ENCODE data around the gene SOX6.
A peak's percentile ranks its signal among the peaks of the same experiment; 100 is the strongest.

The SOX6 gene

GRCh38 chr11:16088774-16089173 is 267.6 kb downstream of the SOX6 start:
- Histone ChIP-seq H3K9me3 (replicated peaks in 1 of 2; ENCODE audit: control insufficient read depth in 2 of 2, insufficient read depth in 1 of 2, low read depth in 1 of 2, low read length in 2 of 2) (no peaks in the 10 kb centered on the region), H3K4ac (ENCODE audit: low read length) (no peak overlapping the region), H3K79me1 (ENCODE audit: low read depth, low read length) (no peaks in the 10 kb centered on the region), H2AK5ac (ENCODE audit: low read depth, low read length) (no peak overlapping the region), H3K4me2 (ENCODE audit: insufficient read depth, low read length, poor library complexity, severe bottlenecking) (no peak overlapping the region), H3K4me3 (ENCODE audit: low read length in 2 of 2) (no peak overlapping the region), H3K36me3 (replicated peaks in 1 of 2; ENCODE audit: control insufficient read depth in 2 of 2, insufficient read depth in 2 of 2, low read length in 2 of 2) (no peaks in the 10 kb centered on the region), H2BK120ac (ENCODE audit: low read depth, low read length) (no peak overlapping the region), H4K8ac (ENCODE audit: low read depth, low read length) (no peak overlapping the region), H3K27me3 (ENCODE audit: control insufficient read depth in 3 of 3, insufficient read depth in 3 of 3, low read depth in 1 of 3, low read length in 3 of 3) (no peaks in the 10 kb centered on the region), H3K9ac (ENCODE audit: low read depth, low read length, poor library complexity) (no peak overlapping the region), H3K14ac (ENCODE audit: low read length) (no peak overlapping the region), H4K91ac (ENCODE audit: low read depth, low read length, poor library complexity) (no peak overlapping the region), H2AFZ (ENCODE audit: low read length) (no peak overlapping the region), H2BK5ac (ENCODE audit: low read length) (no peak overlapping the region), H2BK12ac (ENCODE audit: low read length) (no peak overlapping the region), H3K4me1 (ENCODE audit: control insufficient read depth in 2 of 2, insufficient read depth in 1 of 2, low read depth in 1 of 2, low read length in 2 of 2) (peaks cover 11 to 13% of the 10 kb centered on the region in 2 donors), H3K18ac (ENCODE audit: low read length) (no peak overlapping the region), H2BK15ac (ENCODE audit: low read length) (no peak overlapping the region), H3K27ac (replicated peaks; ENCODE audit: low read length) (no peak overlapping the region), H3K23ac (ENCODE audit: low read depth, low read length, poor library complexity) (no peak overlapping the region)
- WGBS, 2 donors (ENCODE audit: extremely low coverage in 2 of 2, insufficient read length in 2 of 2, insufficient replicate concordance in 1 of 2): no CpG with 5 or more reads among the region's 1 CpG
- no peak for DNase-seq (ENCODE audit: low spot score)

GRCh38 chr11:16087886-16088285 is 268.5 kb downstream of the SOX6 start:
- Histone ChIP-seq H2BK120ac (ENCODE audit: low read depth, low read length) (no peak overlapping the region), H2AFZ (ENCODE audit: low read length) (no peak overlapping the region), H3K27me3 (ENCODE audit: control insufficient read depth in 3 of 3, insufficient read depth in 3 of 3, low read depth in 1 of 3, low read length in 3 of 3) (no peaks in the 10 kb centered on the region), H3K27ac (replicated peaks; ENCODE audit: low read length) (no peak overlapping the region), H4K8ac (ENCODE audit: low read depth, low read length) (no peak overlapping the region), H3K9ac (ENCODE audit: low read depth, low read length, poor library complexity) (no peak overlapping the region), H3K79me1 (ENCODE audit: low read depth, low read length) (no peaks in the 10 kb centered on the region), H3K14ac (ENCODE audit: low read length) (no peak overlapping the region), H4K91ac (ENCODE audit: low read depth, low read length, poor library complexity) (no peak overlapping the region), H3K4me1 (ENCODE audit: control insufficient read depth in 2 of 2, insufficient read depth in 1 of 2, low read depth in 1 of 2, low read length in 2 of 2) (peaks cover 11 to 13% of the 10 kb centered on the region in 2 donors), H3K4ac (ENCODE audit: low read length) (no peak overlapping the region), H2BK15ac (ENCODE audit: low read length) (no peak overlapping the region), H2BK5ac (ENCODE audit: low read length) (no peak overlapping the region), H2AK5ac (ENCODE audit: low read depth, low read length) (no peak overlapping the region), H3K18ac (ENCODE audit: low read length) (no peak overlapping the region), H3K36me3 (replicated peaks in 1 of 2; ENCODE audit: control insufficient read depth in 2 of 2, insufficient read depth in 2 of 2, low read length in 2 of 2) (no peaks in the 10 kb centered on the region), H3K23ac (ENCODE audit: low read depth, low read length, poor library complexity) (no peak overlapping the region), H3K4me3 (ENCODE audit: low read length in 2 of 2) (no peak overlapping the region), H2BK12ac (ENCODE audit: low read length) (no peak overlapping the region), H3K9me3 (replicated peaks in 1 of 2; ENCODE audit: control insufficient read depth in 2 of 2, insufficient read depth in 1 of 2, low read depth in 1 of 2, low read length in 2 of 2) (no peaks in the 10 kb centered on the region), H3K4me2 (ENCODE audit: insufficient read depth, low read length, poor library complexity, severe bottlenecking) (no peak overlapping the region)
- no peak for DNase-seq (ENCODE audit: low spot score)
- WGBS, 2 donors (ENCODE audit: extremely low coverage in 2 of 2, insufficient read length in 2 of 2, insufficient replicate concordance in 1 of 2): no CpG with 5 or more reads among the region's 2 CpGs

- H4K91ac ChIP-seq (ENCODE audit: low read depth, low read length, poor library complexity): no peak overlapping the region
- no CpG with 5 or more reads among the region's 7 CpGs for WGBS, 2 donors (ENCODE audit: extremely low coverage in 2 of 2, insufficient read length in 2 of 2, insufficient replicate concordance in 1 of 2)
These were observed 270.0 kb downstream of the SOX6 start for GRCh38 chr11:16086229-16086819.

DNA sequence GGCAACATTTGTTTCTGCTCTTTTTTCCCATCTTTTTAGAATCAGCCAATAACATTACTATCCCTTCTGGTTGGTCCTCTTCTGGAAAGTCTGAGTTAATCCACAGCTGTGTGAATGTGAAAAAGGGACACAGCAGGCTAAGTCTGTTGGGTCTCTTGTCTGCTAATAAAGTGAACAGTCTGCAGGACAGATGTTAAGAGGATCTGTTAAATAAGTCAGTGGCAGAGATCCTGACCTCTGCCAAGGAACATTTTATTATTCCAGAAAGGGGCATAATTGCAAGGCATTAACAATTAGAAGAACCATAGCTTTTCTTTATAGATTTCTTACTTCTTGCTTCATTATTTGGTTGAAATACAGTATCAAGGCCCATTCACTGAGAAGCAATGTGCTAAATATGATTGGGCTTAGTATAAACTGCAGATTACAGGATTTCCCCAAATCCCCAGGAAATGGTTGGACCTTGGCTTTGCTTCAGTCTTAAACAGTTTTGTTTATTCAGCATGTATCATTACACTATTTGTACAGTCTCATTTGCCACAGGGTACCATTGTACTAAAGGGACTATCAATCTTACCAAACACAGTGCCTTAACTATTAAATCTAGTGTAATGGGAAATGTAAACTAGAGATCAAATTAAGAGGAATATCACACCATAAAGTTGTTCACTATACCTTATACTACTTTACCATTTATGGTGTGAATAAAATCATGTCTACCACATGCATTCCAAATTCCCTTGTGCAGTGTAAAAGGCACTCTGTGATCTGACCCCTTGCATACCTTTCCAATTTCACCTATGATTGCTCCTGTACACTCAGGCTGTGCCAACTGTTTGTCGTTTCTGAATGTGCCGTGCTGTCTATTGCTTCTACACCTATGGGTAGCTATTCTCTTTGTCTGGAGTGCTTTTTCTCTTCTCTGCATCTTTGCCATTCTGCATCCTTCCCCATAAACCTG is 274.0 kb downstream of the SOX6 start:
- Histone ChIP-seq H2BK5ac (ENCODE audit: low read length) (no peak overlapping the region), H3K9ac (ENCODE audit: low read depth, low read length, poor library complexity) (no peak overlapping the region), H2BK15ac (ENCODE audit: low read length) (no peak overlapping the region), H2BK12ac (ENCODE audit: low read length) (no peak overlapping the region), H2BK120ac (ENCODE audit: low read depth, low read length) (no peak overlapping the region), H3K4me3 (ENCODE audit: low read length in 2 of 2) (no peak overlapping the region), H3K4me1 (ENCODE audit: control insufficient read depth in 2 of 2, insufficient read depth in 1 of 2, low read depth in 1 of 2, low read length in 2 of 2) (peaks cover 11 to 24% of the 10 kb centered on the region in 2 donors), H3K4me2 (ENCODE audit: insufficient read depth, low read length, poor library complexity, severe bottlenecking) (no peak overlapping the region), H3K4ac (ENCODE audit: low read length) (no peak overlapping the region), H3K18ac (ENCODE audit: low read length) (no peak overlapping the region), H3K9me3 (replicated peaks in 1 of 2; ENCODE audit: control insufficient read depth in 2 of 2, insufficient read depth in 1 of 2, low read depth in 1 of 2, low read length in 2 of 2) (no peaks in the 10 kb centered on the region), H4K91ac (ENCODE audit: low read depth, low read length, poor library complexity) (no peak overlapping the region), H2AFZ (ENCODE audit: low read length) (no peak overlapping the region), H3K14ac (ENCODE audit: low read length) (no peak overlapping the region), H2AK5ac (ENCODE audit: low read depth, low read length) (no peak overlapping the region), H3K79me1 (ENCODE audit: low read depth, low read length) (no peaks in the 10 kb centered on the region), H3K36me3 (replicated peaks in 1 of 2; ENCODE audit: control insufficient read depth in 2 of 2, insufficient read depth in 2 of 2, low read length in 2 of 2) (no peaks in the 10 kb centered on the region), H3K23ac (ENCODE audit: low read depth, low read length, poor library complexity) (no peak overlapping the region), H3K27ac (replicated peaks; ENCODE audit: low read length) (no peak overlapping the region), H4K8ac (ENCODE audit: low read depth, low read length) (no peak overlapping the region), H3K27me3 (ENCODE audit: control insufficient read depth in 3 of 3, insufficient read depth in 3 of 3, low read depth in 1 of 3, low read length in 3 of 3) (no peaks in the 10 kb centered on the region)
- WGBS, 2 donors (ENCODE audit: extremely low coverage in 2 of 2, insufficient read length in 2 of 2, insufficient replicate concordance in 1 of 2): no CpG with 5 or more reads among the region's 2 CpGs
- no peak for DNase-seq (ENCODE audit: low spot score)

More at GRCh38 chr11:16086229-16086819, 270.0 kb downstream of the SOX6 start:
- peak overlapping the region; percentile 34 for H3K27ac ChIP-seq (replicated peaks; ENCODE audit: low read length)
- H3K9ac ChIP-seq (ENCODE audit: low read depth, low read length, poor library complexity): no peak overlapping the region
- no peak overlapping the region for H3K4ac ChIP-seq (ENCODE audit: low read length)
- no peaks in the 10 kb centered on the region for H3K9me3 ChIP-seq (replicated peaks in 1 of 2; ENCODE audit: control insufficient read depth in 2 of 2, insufficient read depth in 1 of 2, low read depth in 1 of 2, low read length in 2 of 2)
- H3K4me1 ChIP-seq (ENCODE audit: control insufficient read depth in 2 of 2, insufficient read depth in 1 of 2, low read depth in 1 of 2, low read length in 2 of 2): peaks cover 17 to 24% of the 10 kb centered on the region in 2 donors
- H3K27me3 ChIP-seq (ENCODE audit: control insufficient read depth in 3 of 3, insufficient read depth in 3 of 3, low read depth in 1 of 3, low read length in 3 of 3): no peaks in the 10 kb centered on the region
- H2BK15ac ChIP-seq (ENCODE audit: low read length): no peak overlapping the region
- H3K79me1 ChIP-seq (ENCODE audit: low read depth, low read length): no peaks in the 10 kb centered on the region
- H3K23ac ChIP-seq (ENCODE audit: low read depth, low read length, poor library complexity): no peak overlapping the region
- no peak overlapping the region for H3K4me3 ChIP-seq (ENCODE audit: low read length in 2 of 2)
- H3K4me2 ChIP-seq (ENCODE audit: insufficient read depth, low read length, poor library complexity, severe bottlenecking): no peak overlapping the region
- no peak overlapping the region for H2AFZ ChIP-seq (ENCODE audit: low read length)
- H2BK5ac ChIP-seq (ENCODE audit: low read length): no peak overlapping the region
- no peak overlapping the region for H2AK5ac ChIP-seq (ENCODE audit: low read depth, low read length)
- H4K8ac ChIP-seq (ENCODE audit: low read depth, low read length): no peak overlapping the region
- H2BK120ac ChIP-seq (ENCODE audit: low read depth, low read length): no peak overlapping the region
- no peak overlapping the region for H3K18ac ChIP-seq (ENCODE audit: low read length)
- H2BK12ac ChIP-seq (ENCODE audit: low read length): no peak overlapping the region
- DNase-seq (ENCODE audit: low spot score): peak; percentile 85
- no peak overlapping the region for H3K14ac ChIP-seq (ENCODE audit: low read length)
- H3K36me3 ChIP-seq (replicated peaks in 1 of 2; ENCODE audit: control insufficient read depth in 2 of 2, insufficient read depth in 2 of 2, low read length in 2 of 2): no peaks in the 10 kb centered on the region

Measured in neuronal stem cell (in vitro differentiated cells).